NOMO-1 (cell line): ENCODE results near the gene ATF2.

Experiments
- DNase-seq, 2 experiments: peaks; one replicate each; lab custom pipeline; 2025; ENCODE audit not compliant: unreplicated experiment in 2 of 2; lab: John Stamatoyannopoulos, UW

Gene ATF2

DNA sequence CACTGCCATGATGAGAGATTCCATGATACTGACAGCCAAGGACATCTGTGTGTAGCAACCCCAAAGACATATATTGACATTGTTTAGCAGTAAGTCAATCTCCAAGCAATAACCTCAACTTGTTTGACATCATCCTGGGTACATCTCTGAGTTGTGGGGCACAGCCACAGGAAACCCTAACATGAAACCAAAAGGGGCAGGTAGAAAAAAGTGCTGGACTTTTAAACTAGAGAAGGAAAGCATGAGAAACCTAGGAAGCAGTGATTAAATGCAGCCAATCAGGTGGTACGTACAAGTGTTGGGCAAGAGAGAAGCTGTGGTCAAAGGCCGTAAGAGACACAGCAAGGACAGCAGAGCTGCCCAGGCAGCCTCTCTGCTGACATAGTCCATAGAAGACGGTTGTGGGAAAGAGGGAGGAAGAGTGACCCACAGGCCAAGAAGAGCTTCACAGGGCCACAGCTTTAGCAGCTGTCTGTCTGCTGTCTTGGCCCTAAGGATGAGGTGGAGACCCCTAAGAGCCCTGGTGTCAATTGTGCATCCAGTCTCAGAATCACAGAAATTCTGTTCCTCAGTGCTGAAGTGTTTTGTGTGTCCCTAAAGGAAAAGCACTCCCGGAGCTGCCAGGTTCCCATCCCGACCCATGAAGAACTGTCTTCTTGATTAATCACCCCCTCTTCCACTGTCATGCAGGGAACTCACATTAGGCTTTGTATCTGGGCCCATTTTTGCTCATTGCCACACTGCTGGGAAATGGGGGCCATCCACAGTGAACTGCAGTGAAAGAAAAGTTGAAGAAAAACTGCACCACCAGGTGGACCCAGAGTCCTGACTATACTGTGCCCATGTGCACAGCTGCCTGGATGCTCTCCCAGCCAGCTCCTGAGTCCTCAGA lies 137.4 kb downstream of the ATF2 start:
- DNase-seq = peak in 1 of 2 experiments; percentile 37

DNA sequence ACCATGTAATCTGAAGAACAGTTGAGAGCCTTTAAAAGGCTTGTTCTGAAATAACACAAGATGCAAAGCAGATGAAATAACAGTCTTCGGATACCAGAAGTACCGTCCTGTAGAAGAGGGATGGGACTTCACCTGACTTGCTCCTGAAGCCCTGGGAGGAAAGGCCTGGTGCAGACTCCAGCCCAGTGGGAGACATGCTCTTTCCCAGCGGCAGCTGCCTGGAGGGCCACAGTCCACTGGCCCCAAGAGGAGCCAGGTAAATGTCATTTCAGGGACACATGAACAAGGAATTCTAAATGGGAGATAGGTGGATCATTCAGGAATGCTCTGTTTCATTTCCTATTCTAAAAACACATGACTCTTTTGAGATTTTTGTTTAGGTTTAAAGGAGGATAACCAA lies 140.2 kb downstream of the ATF2 start:
- DNase-seq = no peak

DNA sequence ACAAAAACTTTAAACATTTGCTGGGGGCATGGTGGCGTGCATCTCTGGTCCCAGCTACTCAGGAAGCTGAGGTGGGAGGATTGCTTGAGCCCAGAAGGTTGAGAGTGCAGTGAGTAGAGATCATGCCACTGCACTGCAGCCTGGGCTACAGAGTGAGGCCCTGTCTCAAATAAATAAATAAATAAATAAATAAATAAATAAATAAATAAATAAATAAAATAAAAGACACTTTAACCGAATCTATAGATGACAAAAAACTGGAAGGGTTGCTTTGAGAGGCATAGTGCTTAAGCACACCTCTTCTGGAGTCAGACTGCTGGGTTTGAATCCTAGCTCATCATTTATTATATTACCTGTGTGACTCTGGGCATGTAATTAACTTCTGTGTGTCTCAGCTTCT lies 141.6 kb downstream of the ATF2 start:
- no peak for DNase-seq

DNA sequence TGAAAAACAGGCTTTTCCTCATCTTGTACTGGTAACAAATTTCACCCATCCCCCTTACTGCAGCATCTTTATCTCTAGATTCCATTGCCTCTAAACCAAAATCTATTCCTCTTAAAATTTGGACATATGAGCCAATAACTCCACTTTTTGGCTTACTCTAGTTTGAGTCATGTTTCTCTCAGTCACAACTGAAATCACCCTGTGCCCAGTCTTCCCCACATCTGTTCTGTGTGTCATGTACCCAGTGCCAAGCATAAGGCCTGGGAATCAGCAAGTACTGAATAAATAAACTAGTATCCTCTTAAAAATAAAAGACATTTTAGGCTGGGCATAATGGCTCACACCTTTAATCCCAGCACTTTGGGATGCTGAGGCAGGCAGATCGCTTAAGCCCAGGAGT lies 142.1 kb downstream of the ATF2 start:
- DNase-seq = no peak

DNA sequence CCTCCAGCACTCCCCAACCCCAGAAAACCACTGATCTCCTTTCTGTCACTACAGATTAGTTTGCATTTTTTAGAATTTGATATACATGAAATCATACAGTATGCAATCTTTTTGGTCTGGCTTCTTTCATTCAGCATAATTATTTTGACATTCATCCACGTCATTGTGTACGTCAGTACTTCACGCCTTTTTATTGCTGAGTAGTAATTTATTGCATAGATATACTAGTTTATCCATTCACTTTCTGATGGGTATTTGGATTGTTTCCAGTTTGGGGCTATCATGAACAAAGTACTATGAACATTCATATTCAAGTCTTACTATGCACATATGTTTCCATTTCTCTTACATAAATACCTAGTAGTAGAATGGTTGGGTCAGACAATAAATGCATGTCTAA lies 142.8 kb downstream of the ATF2 start:
- no peak for DNase-seq

DNA sequence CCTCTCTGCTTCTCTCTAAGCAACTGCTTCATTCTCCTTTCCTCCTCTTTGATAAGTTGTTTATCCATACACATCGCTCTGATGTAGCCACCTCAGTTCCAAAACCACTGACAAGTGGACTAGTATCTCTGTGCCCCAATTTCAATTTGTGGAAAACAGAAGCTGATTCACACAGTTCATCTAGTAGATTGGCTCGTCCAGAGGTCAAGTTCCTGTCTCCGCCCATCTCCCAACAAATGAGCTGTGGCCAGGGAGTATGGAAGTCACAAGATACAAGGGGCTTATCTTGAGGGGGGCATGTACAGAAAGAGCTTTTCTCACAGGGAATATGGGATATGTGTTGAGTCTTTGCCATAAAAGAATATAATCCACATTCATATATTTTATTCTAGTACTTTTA lies 145.1 kb downstream of the ATF2 start:
- DNase-seq = no peak
